ENCODE results near the gene HLA-DRA.

GRCh38 chr6:32427934-32428474 is 11.7 kb upstream of the HLA-DRA start:
- TF ChIP-seq CTCF (conservative IDR thresholded peaks at IDR 0.05; ENCODE audit: low read length) (no peak), EZH2phosphoT487 (IDR thresholded peaks at IDR 0.05; ENCODE audit: borderline replicate concordance, low read depth, low read length) (no peak)

Measured in OCI-LY7 (cell line).